Ascending aorta (tissue), 2 donors: ENCODE results near the gene STRADB. TPM values are rescaled to one million over a fixed set of nuclear protein-coding genes. Genes with fewer than 3 reads are reported as not detected.

Source experiments
- DNase-seq, 2 donors: peaks; one replicate each; pipeline ENCODE4 v3.0.0-alpha.2; 2019; ENCODE audit warnings: low spot score in 2 of 2
- H3K27ac ChIP-seq, 2 donors: fragments of 200-600 bp; sonication (generic); one replicate each; pipeline ENCODE4 v1.5.1; 2016 to 2017; ENCODE audit warnings: mild to moderate bottlenecking in 1 of 2
- H3K27me3 ChIP-seq: fragments of 200-600 bp; sonication (generic); one replicate; pipeline ENCODE4 v1.5.1; 2017
- H3K36me3 ChIP-seq, 2 donors: fragments of 200-600 bp; sonication (generic); one replicate each; pipeline ENCODE4 v1.5.1; 2016
- H3K4me1 ChIP-seq, 2 donors: fragments of 200-600 bp; sonication (generic); one replicate each; pipeline ENCODE4 v1.5.1; 2016 to 2017; ENCODE audit warnings: mild to moderate bottlenecking in 1 of 2
- H3K4me3 ChIP-seq, 2 donors: fragments of 200-600 bp; sonication (generic); one replicate each; pipeline ENCODE4 v1.5.1; 2016 to 2017; ENCODE audit warnings: mild to moderate bottlenecking in 1 of 2
- H3K9me3 ChIP-seq, 2 donors: fragments of 200-600 bp; sonication (generic); one replicate each; pipeline ENCODE4 v1.5.1; 2016
- CTCF ChIP-seq, 3 experiments: fragments of 200-600 bp in 2 of 3; fragments of 450-650 bp in 1 of 3; sonication (generic) in 2 of 3; IDR thresholded peaks; one replicate each; pipeline ENCODE4 v1.5.1; 2016 to 2019; ENCODE audit warnings: antibody characterized with exemption in 3 of 3, mild to moderate bottlenecking in 1 of 3, moderate library complexity in 1 of 3
- intact Hi-C: fragments of 100-400 bp; cut with DNase I; formaldehyde crosslinking; loops from one replicate; pipeline ENCODE4 v1.15.1; 2023
- total RNA-seq: library from RNA; depleted of rRNA; stranded (reverse); fragments of >200 nt; gene quantifications from one replicate; pipeline ENCODE4 v1.1.0, GENCODE V29; 2016

The STRADB gene
- total RNA-seq, 1 donor from 2014 or later = 22.8 TPM

- H3K27me3 ChIP-seq = no peaks in the 10 kb centered on the region
- TF ChIP-seq CTCF (IDR thresholded peaks at IDR 0.05) = no peak
- intact Hi-C loops = no loop called here
- H3K27ac ChIP-seq = peak overlapping the region; percentile 80 to 81
- H3K4me1 ChIP-seq = peaks cover 3 to 68% of the 10 kb centered on the region in 2 donors
- no peaks in the 10 kb centered on the region for H3K36me3 ChIP-seq
- H3K9me3 ChIP-seq = no peaks in the 10 kb centered on the region
- H3K4me3 ChIP-seq = no peak overlapping the region
- no peak for DNase-seq
Measured at GRCh38 chr2:201413143-201413542, 38.4 kb upstream of the STRADB start.

- no peaks in the 10 kb centered on the region for H3K9me3 ChIP-seq
- H3K27ac ChIP-seq = peak overlapping the region; percentile 80 to 81
- TF ChIP-seq CTCF (IDR thresholded peaks at IDR 0.05) = no peak
- DNase-seq = no peak
- H3K4me1 ChIP-seq = peaks cover 3 to 65% of the 10 kb centered on the region in 2 donors
- H3K36me3 ChIP-seq = no peaks in the 10 kb centered on the region
- intact Hi-C loops = no loop called here
- no peaks in the 10 kb centered on the region for H3K27me3 ChIP-seq
- no peak overlapping the region for H3K4me3 ChIP-seq
Measured at GRCh38 chr2:201413552-201413951, 38.0 kb upstream of the STRADB start.

GRCh38 chr2:201414099-201415023 lies 37.2 kb upstream of the STRADB start:
- DNase-seq = no peak
- H3K4me1 ChIP-seq = peaks cover 3 to 61% of the 10 kb centered on the region in 2 donors
- H3K27ac ChIP-seq = peak overlapping the region; percentile 80 to 81
- H3K9me3 ChIP-seq = no peaks in the 10 kb centered on the region
- H3K27me3 ChIP-seq = no peaks in the 10 kb centered on the region
- no peaks in the 10 kb centered on the region for H3K36me3 ChIP-seq
- H3K4me3 ChIP-seq = peak overlapping the region in 1 of 2 donors; percentile 37
- intact Hi-C loops = no loop called here
- TF ChIP-seq CTCF (IDR thresholded peaks at IDR 0.05) = no peak

- DNase-seq = no peak
- H3K36me3 ChIP-seq = peaks cover 0 to 6% of the 10 kb centered on the region in 2 donors
- intact Hi-C loops = no loop called here
- H3K4me1 ChIP-seq = peaks cover 3 to 60% of the 10 kb centered on the region in 2 donors
- no peak for TF ChIP-seq CTCF (IDR thresholded peaks at IDR 0.05)
- no peaks in the 10 kb centered on the region for H3K9me3 ChIP-seq
- no peaks in the 10 kb centered on the region for H3K27me3 ChIP-seq
- H3K4me3 ChIP-seq = peak overlapping the region in 1 of 2 donors; percentile 8
- H3K27ac ChIP-seq = peak overlapping the region; percentile 80 to 81
Measured at GRCh38 chr2:201415149-201415548, 36.4 kb upstream of the STRADB start.

DNA sequence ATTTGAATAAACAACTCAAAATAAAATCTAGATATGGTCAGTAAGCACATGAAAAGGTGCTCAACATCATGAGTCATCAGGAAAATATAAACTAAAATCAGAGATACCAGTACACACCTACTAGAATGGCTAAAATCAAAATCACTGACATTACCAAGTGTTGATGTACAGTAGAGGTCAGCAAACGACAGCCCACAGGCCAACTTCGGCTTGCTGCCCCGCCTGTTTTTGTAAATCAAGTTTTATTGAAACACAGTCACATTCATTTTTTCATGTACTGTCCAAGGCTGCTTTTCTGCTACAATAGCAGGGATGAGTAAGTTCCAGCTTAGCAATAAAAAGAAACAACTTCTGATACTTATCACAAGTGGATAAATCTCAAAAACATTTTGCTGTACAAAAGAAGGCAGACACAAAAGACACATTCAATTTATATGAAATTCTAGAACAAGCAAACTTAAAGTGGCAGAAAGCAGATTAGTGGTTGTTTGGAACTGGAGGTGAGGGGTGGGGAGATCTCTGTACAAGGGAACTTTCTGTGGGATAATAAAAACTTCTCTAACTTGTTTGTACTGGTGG lies 32.4 kb upstream of the STRADB start:
- intact Hi-C loops = no loop called here

More for the DNA sequence above, 32.4 kb upstream of the STRADB start:
- Histone ChIP-seq H3K4me3 (no peak overlapping the region), H3K9me3 (no peaks in the 10 kb centered on the region), H3K27ac (peak overlapping the region in 1 of 2 donors; percentile 30), H3K4me1 (peaks cover 0 to 32% of the 10 kb centered on the region in 2 donors), H3K36me3 (peaks cover 0 to 6% of the 10 kb centered on the region in 2 donors), H3K27me3 (no peaks in the 10 kb centered on the region)
- DNase-seq = no peak
- TF ChIP-seq CTCF (IDR thresholded peaks at IDR 0.05) = no peak
